AML-193 (cell line): ENCODE measurements around the gene RAPGEF1.
"Not testable (repeated sequence)": the region's sequence is repeated elsewhere in the genome, so short reads cannot be mapped to it uniquely, and the experiment has no call there.

Experiments
- DNase-seq, 2 experiments: peaks; one replicate each; lab custom pipeline; 2025; lab: John Stamatoyannopoulos, UW

RAPGEF1 gene

GRCh38 chr9:131731237-131731636, 8.6 kb downstream of the RAPGEF1 start:
- DNase-seq = no peak

GRCh38 chr9:131728961-131729360, 10.9 kb downstream of the RAPGEF1 start:
- no peak for DNase-seq

- no peak for DNase-seq
Measured at GRCh38 chr9:131728546-131728910, 11.3 kb downstream of the RAPGEF1 start.

- DNase-seq = no peak
Measured at GRCh38 chr9:131727795-131728545, 11.9 kb downstream of the RAPGEF1 start.

- no peak for DNase-seq
Measured at GRCh38 chr9:131727184-131727759, 12.6 kb downstream of the RAPGEF1 start.

GRCh38 chr9:131724683-131725082, 15.2 kb downstream of the RAPGEF1 start:
- DNase-seq = no peak

- no peak for DNase-seq
Measured at GRCh38 chr9:131723632-131724031, 16.2 kb downstream of the RAPGEF1 start.

GRCh38 chr9:131722255-131722654, 17.6 kb downstream of the RAPGEF1 start:
- no peak for DNase-seq

GRCh38 chr9:131721076-131721475, 18.8 kb downstream of the RAPGEF1 start:
- DNase-seq = no peak

GRCh38 chr9:131720330-131720729, 19.5 kb downstream of the RAPGEF1 start:
- DNase-seq = no peak

- no peak for DNase-seq
Measured at GRCh38 chr9:131719262-131719908, 20.5 kb downstream of the RAPGEF1 start.

- DNase-seq = no peak
Measured at GRCh38 chr9:131717719-131718460, 22.0 kb downstream of the RAPGEF1 start.

- DNase-seq = no peak
Measured at GRCh38 chr9:131715906-131716305, 24.0 kb downstream of the RAPGEF1 start.

- no peak for DNase-seq
Measured at GRCh38 chr9:131714821-131715220, 25.1 kb downstream of the RAPGEF1 start.

- no peak for DNase-seq
Measured at GRCh38 chr9:131714161-131714646, 25.7 kb downstream of the RAPGEF1 start.

- DNase-seq = no peak
Measured at GRCh38 chr9:131713016-131713415, 26.9 kb downstream of the RAPGEF1 start.

- DNase-seq = no peak
Measured at GRCh38 chr9:131712151-131712716, 27.6 kb downstream of the RAPGEF1 start.

- no peak for DNase-seq
Measured at GRCh38 chr9:131709771-131710431, 30.0 kb downstream of the RAPGEF1 start.

GRCh38 chr9:131709010-131709770, 30.7 kb downstream of the RAPGEF1 start:
- not testable (repeated sequence) for DNase-seq

- peak; percentile 38 to 57 for DNase-seq
Measured at GRCh38 chr9:131708226-131709002, 31.5 kb downstream of the RAPGEF1 start.
